NCI-H345 treated with DMSO at 0.1 percent for 48 hours (cell line): Measurements from ENCODE around the gene CCDC149.

Source experiments
- DNase-seq: peaks from one replicate; lab custom pipeline; 2025; ENCODE audit not compliant: unreplicated experiment; lab: John Stamatoyannopoulos, UW

The CCDC149 gene

GRCh38 chr4:24778464-24779225, 134.2 kb downstream of the CCDC149 start:
- no peak for DNase-seq

- DNase-seq: no peak
Observed at GRCh38 chr4:24777536-24778463, 135.0 kb downstream of the CCDC149 start.

- DNase-seq: no peak
Observed at GRCh38 chr4:24775750-24776149, 137.1 kb downstream of the CCDC149 start.

- no peak for DNase-seq
Observed at GRCh38 chr4:24775032-24775605, 137.7 kb downstream of the CCDC149 start.

DNA sequence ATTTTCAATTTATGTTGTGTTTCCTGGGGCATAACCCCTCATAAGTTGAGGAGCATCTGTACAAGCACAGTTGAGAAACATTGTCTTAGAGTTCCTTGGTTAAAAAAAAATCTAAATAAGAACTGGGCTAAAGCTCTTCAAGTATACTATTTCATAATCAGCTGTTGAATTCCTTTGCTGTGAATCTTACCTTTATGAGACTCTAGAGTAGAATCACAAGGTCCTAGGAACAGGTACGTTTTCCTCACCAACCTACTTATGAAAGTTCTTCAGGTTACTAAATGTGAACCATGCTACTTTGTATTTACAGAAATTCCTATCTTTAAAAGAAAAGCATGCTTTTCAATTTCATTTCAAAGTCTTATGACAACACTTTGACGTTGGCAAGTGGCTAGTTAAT, 138.4 kb downstream of the CCDC149 start:
- no peak for DNase-seq

DNA sequence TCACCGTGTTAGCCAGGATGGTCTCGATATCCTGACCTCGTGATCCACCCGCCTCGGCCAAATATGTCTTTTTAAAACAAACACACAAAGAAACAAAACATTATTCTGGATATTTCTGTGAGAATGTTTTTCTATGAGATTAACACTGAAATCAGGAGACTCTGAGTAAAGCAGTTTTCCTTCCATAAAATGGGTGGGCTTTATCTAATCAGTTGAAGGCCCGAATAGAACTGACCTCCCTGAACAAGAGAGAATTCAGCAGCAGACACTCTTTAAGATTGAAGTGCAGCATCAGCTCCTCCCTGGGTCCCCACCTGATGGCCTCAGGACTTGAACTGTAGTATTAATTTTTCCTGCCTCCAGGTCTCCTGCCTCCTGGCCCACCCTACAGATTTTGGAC, 139.9 kb downstream of the CCDC149 start:
- DNase-seq: no peak

GRCh38 chr4:24772061-24772705, 140.7 kb downstream of the CCDC149 start:
- DNase-seq: no peak

DNA sequence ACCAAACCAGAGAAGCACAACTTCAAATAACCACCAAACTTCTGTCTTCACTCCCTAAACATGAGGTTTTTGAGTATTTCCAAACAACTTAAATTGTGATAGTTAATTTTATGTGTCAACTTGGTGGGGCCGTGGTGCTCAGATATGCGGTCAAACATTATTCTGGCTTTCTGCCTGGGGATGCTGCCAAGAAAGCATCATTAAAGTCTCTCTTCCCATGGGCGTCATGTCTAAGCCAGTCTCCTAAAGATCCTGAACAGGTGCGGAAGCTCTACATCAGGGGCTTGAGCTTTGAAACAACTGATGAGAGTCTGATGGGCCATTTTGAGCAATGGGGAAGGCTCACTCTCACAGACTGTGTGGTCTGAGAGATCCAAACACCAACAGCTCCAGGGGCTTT, 141.6 kb downstream of the CCDC149 start:
- no peak for DNase-seq

- no peak for DNase-seq
Observed at GRCh38 chr4:24770667-24771066, 142.2 kb downstream of the CCDC149 start.

GRCh38 chr4:24770032-24770584, 142.7 kb downstream of the CCDC149 start:
- DNase-seq: no peak

DNA sequence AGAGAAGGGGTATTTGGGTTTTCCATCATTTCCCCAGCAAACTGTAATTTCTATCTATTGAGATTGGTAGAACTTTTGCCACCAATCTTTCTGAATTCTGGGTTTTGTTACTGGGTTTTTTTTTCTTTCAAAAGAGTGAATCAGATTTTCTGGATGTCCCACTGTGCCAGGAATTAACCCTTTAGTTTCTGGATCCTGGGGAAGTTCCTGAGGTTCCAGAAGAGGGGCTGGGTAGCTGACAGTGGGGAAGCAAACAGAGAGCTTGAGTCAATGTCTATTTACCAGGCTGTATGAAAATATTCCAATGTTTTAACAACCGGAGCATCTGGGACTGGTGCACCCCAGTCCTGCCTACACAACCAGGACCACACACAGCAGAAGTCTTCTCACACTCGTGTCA, 143.3 kb downstream of the CCDC149 start:
- no peak for DNase-seq

DNA sequence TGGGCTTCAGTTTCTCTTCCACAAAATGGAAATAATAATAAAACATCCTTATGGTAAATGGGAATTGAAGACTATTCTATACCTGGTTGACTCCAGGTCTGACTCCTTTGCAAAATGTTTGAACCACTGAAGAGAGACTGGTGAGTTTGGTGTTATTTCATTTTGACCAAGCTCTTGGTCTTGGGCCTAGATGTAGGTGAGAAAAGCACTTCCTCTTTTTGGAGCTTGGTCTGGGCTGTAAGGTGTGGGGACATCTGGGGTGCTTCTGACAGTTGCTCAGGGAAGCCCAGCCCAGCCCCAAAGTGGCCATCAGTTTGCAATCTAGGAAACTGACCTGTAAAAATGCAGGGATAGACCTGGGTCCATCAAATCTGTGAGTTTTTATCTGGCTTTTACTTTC, 144.2 kb downstream of the CCDC149 start:
- DNase-seq: no peak

DNA sequence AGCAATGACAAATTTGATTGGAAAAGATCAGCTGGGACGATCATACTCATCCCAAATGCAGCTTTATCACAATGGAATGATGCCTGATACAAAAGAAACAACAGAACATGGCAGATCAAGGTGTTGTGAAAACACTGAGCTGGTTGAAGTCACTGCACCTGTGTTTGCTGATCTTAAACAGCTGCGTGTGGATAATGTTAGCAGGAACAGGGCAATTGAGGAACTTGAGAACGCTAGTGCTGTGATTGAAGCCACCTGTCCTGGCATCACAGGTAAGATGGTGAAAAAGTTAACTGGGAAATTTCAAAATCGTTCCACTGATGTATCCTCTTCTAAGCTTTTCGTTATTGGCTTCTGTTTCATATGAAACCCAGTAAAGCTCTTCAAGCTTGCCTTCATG, 144.8 kb downstream of the CCDC149 start:
- DNase-seq: no peak

DNA sequence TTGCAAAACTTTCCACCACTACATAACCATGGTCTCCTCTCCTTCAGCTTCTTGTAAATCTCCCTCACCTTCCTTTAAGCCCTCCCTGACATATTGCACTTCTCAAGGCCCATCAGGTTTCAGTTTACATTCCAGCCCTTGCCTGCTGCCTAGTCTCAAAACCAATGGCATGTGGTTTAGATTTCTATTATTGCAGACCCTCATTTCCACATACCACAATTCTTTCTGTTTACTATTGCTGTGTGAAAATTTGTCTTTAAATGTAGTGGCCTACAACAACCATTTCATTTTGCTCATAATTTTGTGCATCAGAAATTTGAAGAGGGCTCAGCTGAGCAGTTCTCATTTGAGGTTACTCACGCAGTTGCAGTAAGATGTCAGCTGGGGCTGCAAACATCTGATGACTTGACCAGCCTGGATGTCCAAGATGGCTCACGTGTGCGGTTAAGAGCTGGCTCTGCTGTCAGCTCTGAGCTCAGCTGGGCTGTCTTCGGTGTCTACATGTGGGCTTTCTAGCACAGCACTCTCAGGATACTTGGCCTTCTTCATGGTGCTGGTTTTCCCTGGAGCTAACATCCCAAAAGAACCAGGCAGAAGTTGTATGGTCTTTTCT, 147.4 kb downstream of the CCDC149 start:
- DNase-seq: no peak

DNA sequence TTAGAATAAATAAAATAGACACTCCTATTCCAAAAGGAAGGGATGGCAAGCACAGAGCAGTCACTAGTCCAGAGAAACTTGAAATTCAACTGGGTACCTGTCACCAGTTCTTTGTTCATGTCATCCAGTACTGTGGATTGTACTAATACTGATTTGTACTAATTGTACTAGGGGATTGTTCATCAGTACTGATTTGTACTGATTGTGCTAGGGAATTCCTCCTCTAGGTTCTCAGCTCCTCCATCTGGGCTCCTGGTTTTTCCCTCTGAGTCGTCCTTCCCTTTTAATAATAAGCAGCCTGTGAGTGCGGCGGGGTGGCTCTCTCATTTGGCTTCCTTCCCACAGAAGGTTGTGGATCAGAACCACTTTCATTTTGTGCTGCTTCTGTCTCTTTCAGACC, 148.5 kb downstream of the CCDC149 start:
- DNase-seq: no peak

GRCh38 chr4:24763631-24764297, 149.1 kb downstream of the CCDC149 start:
- no peak for DNase-seq
